ENCODE results near the gene AGER. TPM values are rescaled to one million over a fixed set of nuclear protein-coding genes. Genes with fewer than 3 reads are reported as not detected.

AGER gene
- total and polyA plus RNA-seq, 2 donors (not counting 3 experiments of a cell fraction or from before 2014, with no cell fraction given) = 5.1 to 18.5 TPM

GRCh38 chr6:32152769-32153563 is 31.1 kb downstream of the AGER start:
- Histone ChIP-seq H3K27me3 (ENCODE audit: control insufficient read depth in 2 of 2, insufficient read depth in 2 of 2, low read length in 2 of 2) (peaks cover 5 to 10% of the 10 kb centered on the region in 2 experiments), H3K79me2 (ENCODE audit: control insufficient read depth, insufficient read depth, low read length) (peaks cover 4% of the 10 kb centered on the region), H3K9ac (replicated peaks; ENCODE audit: extremely low read depth, insufficient read depth, low read length) (peak overlapping the region; percentile 64), H3K9me1 (replicated peaks; ENCODE audit: control insufficient read depth, extremely low read depth, insufficient read depth, low read length) (no peaks in the 10 kb centered on the region), H3K4me1 (ENCODE audit: control insufficient read depth, extremely low read depth, insufficient read depth, low read length) (peaks cover 24% of the 10 kb centered on the region), H3K4me3 (replicated peaks in 1 of 3; ENCODE audit: insufficient read depth in 1 of 3, low read depth in 1 of 3, low read length in 3 of 3) (peak overlapping the region in 1 of 3 experiments; percentile 71), H2AFZ (ENCODE audit: low read depth, low read length) (peak overlapping the region; percentile 76), H3K36me3 (ENCODE audit: control insufficient read depth in 2 of 2, extremely low read depth in 1 of 2, insufficient read depth in 2 of 2, low read length in 2 of 2) (peaks cover 0 to 5% of the 10 kb centered on the region in 2 experiments), H3K27ac (ENCODE audit: insufficient read depth, low read depth, low read length) (no peak overlapping the region), H4K20me1 (replicated peaks; ENCODE audit: control insufficient read depth, extremely low read depth, insufficient read depth, low read length) (no peaks in the 10 kb centered on the region), H3K4me2 (ENCODE audit: insufficient read depth, low read length) (peak overlapping the region; percentile 40), H3K9me3 (replicated peaks; ENCODE audit: control insufficient read depth, insufficient read depth, low read length) (no peaks in the 10 kb centered on the region)
- TF ChIP-seq EZH2 (IDR thresholded peaks at IDR 0.05; ENCODE audit: borderline replicate concordance, low read depth, low read length, severe bottlenecking) (no peak), FOS (IDR thresholded peaks at IDR 0.05; ENCODE audit: borderline replicate concordance, insufficient read depth, low read length) (no peak), GATA2 (IDR thresholded peaks at IDR 0.05; ENCODE audit: insufficient read depth, insufficient read length, low read depth, low read length) (no peak), JUN (IDR thresholded peaks at IDR 0.05; ENCODE audit: borderline replicate concordance, insufficient read depth, insufficient read length, low read depth) (no peak), POLR2AphosphoS5 (IDR thresholded peaks at IDR 0.05; ENCODE audit: insufficient read depth, low read depth, low read length) (no peak), MYC (IDR thresholded peaks at IDR 0.05; ENCODE audit: low read depth, low read length) (no peak), POLR2A (IDR thresholded peaks at IDR 0.05; ENCODE audit: low read depth, low read length) (no peak), CTCF (IDR thresholded peaks at IDR 0.05; ENCODE audit: extremely low read depth in 1 of 2, insufficient read depth in 1 of 2, low read depth in 1 of 2, low read length in 2 of 2) (no peak)
- TF ChIP-seq, protein P1, sequence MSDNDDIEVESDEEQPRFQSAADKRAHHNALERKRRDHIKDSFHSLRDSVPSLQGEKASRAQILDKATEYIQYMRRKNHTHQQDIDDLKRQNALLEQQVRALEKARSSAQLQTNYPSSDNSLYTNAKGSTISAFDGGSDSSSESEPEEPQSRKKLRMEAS (IDR thresholded peaks at IDR 0.05; ENCODE audit: insufficient read depth, insufficient read length) = no peak
- CTCF ChIA-PET = interaction anchor here (0.7 to 1.0 kb wide), 6 partner anchors 10 to 213 kb away, joined by 3 to 5 read pairs (median 3); no protein-coding TSS in a partner anchor
- dilution Hi-C loops (cut with MboI; ENCODE audit: extremely low pct_ligation_motif_present, low sequenced_read_pairs) = no loop called here
- POLR2A ChIA-PET = no interaction called here
- intact Hi-C loops (cut with micrococcal nuclease) = no loop called here
- DNase-seq (ENCODE audit: low read depth, low spot score) = peak; percentile 47
- BruUV-seq (replicated peaks) = no TSS peak
- FAIRE-seq = no peak

Data from endothelial cell of umbilical vein (primary cell).